Right kidney (tissue), 9 donors: ENCODE data around the gene GREB1.

Experiments used
- DNase-seq: peaks from one replicate; pipeline ENCODE4 v3.0.0-alpha.2; 2016
- long read RNA-seq, 8 donors: transcript quantifications; one replicate each; lab custom pipeline, GENCODE V29; 2026

GREB1 gene, protein sequence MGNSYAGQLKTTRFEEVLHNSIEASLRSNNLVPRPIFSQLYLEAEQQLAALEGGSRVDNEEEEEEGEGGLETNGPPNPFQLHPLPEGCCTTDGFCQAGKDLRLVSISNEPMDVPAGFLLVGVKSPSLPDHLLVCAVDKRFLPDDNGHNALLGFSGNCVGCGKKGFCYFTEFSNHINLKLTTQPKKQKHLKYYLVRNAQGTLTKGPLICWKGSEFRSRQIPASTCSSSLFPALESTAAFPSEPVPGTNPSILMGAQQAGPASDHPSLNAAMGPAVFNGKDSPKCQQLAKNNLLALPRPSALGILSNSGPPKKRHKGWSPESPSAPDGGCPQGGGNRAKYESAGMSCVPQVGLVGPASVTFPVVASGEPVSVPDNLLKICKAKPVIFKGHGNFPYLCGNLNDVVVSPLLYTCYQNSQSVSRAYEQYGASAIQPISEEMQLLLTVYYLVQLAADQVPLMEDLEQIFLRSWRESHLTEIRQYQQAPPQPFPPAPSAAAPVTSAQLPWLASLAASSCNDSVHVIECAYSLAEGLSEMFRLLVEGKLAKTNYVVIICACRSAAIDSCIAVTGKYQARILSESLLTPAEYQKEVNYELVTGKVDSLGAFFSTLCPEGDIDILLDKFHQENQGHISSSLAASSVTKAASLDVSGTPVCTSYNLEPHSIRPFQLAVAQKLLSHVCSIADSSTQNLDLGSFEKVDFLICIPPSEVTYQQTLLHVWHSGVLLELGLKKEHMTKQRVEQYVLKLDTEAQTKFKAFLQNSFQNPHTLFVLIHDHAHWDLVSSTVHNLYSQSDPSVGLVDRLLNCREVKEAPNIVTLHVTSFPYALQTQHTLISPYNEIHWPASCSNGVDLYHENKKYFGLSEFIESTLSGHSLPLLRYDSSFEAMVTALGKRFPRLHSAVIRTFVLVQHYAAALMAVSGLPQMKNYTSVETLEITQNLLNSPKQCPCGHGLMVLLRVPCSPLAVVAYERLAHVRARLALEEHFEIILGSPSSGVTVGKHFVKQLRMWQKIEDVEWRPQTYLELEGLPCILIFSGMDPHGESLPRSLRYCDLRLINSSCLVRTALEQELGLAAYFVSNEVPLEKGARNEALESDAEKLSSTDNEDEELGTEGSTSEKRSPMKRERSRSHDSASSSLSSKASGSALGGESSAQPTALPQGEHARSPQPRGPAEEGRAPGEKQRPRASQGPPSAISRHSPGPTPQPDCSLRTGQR (N-terminal part only)
- long read RNA-seq, donor 1: 0 reads
- long read RNA-seq, donor 2: 0 reads
- long read RNA-seq, donor 3: 0 reads
- long read RNA-seq, donor 4: 0 reads
- long read RNA-seq, donor 5: 0 reads
- long read RNA-seq, donor 6: 0 reads
- long read RNA-seq, donor 7: 0 reads
- long read RNA-seq, donor 8: 0 reads

- no peak for DNase-seq
Measured at GRCh38 chr2:11533278-11534070, at the start of gene GREB1. Gene GREB1 (plus strand): TSS chr2:11534045. CDS start chr2:11556615, 22,570 bp downstream.

GRCh38 chr2:11488809-11489208 is 45.0 kb upstream of the GREB1 start:
- DNase-seq: no peak

- DNase-seq: no peak
Measured at GRCh38 chr2:11490194-11490593, 43.7 kb upstream of the GREB1 start.

DNA sequence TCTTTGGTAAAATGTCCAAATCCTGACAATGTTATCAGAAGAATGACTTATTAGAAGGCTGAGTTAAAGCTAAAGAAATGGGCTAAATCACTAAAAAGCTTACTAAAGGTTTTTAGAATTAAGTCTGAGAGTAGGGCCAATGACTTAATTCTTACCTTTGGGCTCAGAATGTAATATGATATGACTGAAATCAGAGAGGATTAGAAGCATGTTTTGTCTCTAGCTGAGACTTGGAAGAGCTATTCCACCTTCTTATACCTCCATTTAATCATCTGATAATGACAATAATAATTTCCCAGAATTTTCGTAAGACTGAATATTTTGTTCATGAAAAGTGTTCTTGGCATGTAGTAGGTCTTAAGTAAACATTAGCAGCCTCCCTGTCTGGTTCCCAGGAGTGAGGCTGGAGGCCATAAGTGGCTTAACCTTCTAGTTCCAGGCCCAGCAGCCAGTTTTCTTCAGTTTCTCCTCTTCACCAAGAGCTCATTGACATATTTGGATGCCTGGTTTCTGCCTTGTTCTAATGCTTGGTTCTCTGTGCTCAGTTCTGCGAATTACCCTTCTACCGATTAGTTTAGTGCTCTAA is 42.4 kb upstream of the GREB1 start:
- no peak for DNase-seq

DNA sequence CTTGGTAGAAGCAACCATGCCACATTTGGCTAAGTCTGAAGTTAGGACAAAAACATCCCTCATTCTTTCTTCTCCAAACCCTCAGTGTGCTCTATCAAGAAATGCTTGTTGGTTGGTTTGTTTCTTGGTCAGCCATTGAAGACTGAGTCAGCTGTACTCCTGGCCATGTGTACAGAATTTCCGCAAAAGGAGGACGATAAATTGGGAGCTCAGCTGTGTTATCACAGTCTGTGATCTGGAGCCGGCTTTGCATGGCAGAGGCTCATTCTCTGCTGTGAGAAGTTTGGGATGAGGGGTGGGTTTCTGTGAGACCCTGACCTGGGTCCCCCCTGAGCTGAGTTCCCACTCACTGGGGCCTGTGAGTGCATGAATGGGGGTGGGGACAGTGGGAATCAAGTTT is 41.6 kb upstream of the GREB1 start:
- no peak for DNase-seq

GRCh38 chr2:11492720-11493119 is 41.1 kb upstream of the GREB1 start:
- DNase-seq: no peak

GRCh38 chr2:11493282-11493681 is 40.6 kb upstream of the GREB1 start:
- DNase-seq: no peak

DNA sequence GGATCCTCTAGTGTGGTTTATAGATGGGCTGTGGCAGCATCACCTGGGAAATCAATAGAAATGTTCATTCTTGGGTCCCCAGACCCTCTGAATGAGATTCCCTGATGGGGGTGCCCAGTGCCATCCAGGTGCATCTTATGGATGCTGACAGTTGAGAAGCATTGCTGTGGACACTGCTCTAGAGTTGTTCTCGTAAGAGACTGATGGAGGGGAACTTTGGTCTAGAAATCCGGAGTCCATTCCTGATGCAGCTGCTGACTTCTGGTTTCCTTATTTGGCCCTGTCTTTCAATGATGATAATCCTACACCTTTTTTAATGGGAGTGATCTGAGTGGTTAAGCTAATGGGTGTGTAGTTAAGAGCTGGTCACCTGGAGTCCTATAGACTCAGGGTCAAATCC is 39.5 kb upstream of the GREB1 start:
- no peak for DNase-seq

- peak; percentile 20 for DNase-seq
Measured at GRCh38 chr2:11495844-11496681, 37.8 kb upstream of the GREB1 start.

- DNase-seq: peak; percentile 18
Measured at GRCh38 chr2:11498543-11499034, 35.3 kb upstream of the GREB1 start.

GRCh38 chr2:11499081-11499743 is 34.6 kb upstream of the GREB1 start:
- DNase-seq: no peak

- DNase-seq: no peak
Measured at GRCh38 chr2:11500702-11501303, 33.0 kb upstream of the GREB1 start.

- DNase-seq: no peak
Measured at GRCh38 chr2:11502740-11503292, 31.0 kb upstream of the GREB1 start.

- DNase-seq: no peak
Measured at GRCh38 chr2:11503354-11503927, 30.4 kb upstream of the GREB1 start.

GRCh38 chr2:11505652-11506610 is 27.9 kb upstream of the GREB1 start:
- DNase-seq: no peak

DNA sequence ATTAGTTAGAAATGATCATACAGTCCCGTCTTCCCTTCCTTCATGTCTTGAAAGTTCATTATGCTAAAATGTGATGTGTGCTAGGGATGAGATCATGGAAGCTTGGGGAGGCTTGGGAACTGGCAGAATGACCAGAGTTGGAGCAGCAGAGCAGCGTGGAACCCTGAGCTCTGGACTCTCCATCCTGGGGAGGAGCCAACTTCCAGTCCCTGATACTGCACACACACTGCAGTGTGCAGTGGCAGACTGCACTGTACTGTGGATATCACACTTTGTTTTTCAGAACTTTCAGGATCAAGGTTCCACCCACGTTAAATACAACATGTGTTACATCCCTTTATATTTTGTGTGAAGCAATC is 27.3 kb upstream of the GREB1 start:
- DNase-seq: no peak

GRCh38 chr2:11507517-11507916 is 26.3 kb upstream of the GREB1 start:
- DNase-seq: no peak
